NCI-H2227 treated with DMSO at 0.1 percent for 48 hours (cell line): ENCODE results near the gene MACF1.

Experiments
- DNase-seq: peaks from one replicate; lab custom pipeline; 2025; lab: John Stamatoyannopoulos, UW

Gene MACF1

GRCh38 chr1:39396671-39397070 is 192.2 kb downstream of the MACF1 start:
- DNase-seq: no peak

GRCh38 chr1:39397487-39397886 is 193.0 kb downstream of the MACF1 start:
- DNase-seq: no peak

GRCh38 chr1:39398278-39399021 is 194.0 kb downstream of the MACF1 start:
- DNase-seq: peak; percentile 24

GRCh38 chr1:39401106-39401505 is 196.6 kb downstream of the MACF1 start:
- no peak for DNase-seq

- DNase-seq: no peak
Measured at GRCh38 chr1:39404876-39405275, 200.4 kb downstream of the MACF1 start.

GRCh38 chr1:39405358-39405757 is 200.9 kb downstream of the MACF1 start:
- no peak for DNase-seq

GRCh38 chr1:39406533-39407450 is 202.3 kb downstream of the MACF1 start:
- DNase-seq: no peak

- DNase-seq: no peak
Measured at GRCh38 chr1:39407510-39407895, 203.0 kb downstream of the MACF1 start.

- DNase-seq: no peak
Measured at GRCh38 chr1:39407896-39408640, 203.6 kb downstream of the MACF1 start.

- peak; percentile 98 for DNase-seq
Measured at GRCh38 chr1:39408641-39409054, 204.2 kb downstream of the MACF1 start.

GRCh38 chr1:39409055-39409816 is 204.7 kb downstream of the MACF1 start:
- no peak for DNase-seq

- DNase-seq: no peak
Measured at GRCh38 chr1:39410915-39411436, 206.5 kb downstream of the MACF1 start.

- no peak for DNase-seq
Measured at GRCh38 chr1:39411526-39412478, 207.3 kb downstream of the MACF1 start.

GRCh38 chr1:39412892-39413291 is 208.4 kb downstream of the MACF1 start:
- DNase-seq: no peak

GRCh38 chr1:39413902-39414528 is 209.5 kb downstream of the MACF1 start:
- DNase-seq: no peak

GRCh38 chr1:39415553-39415952 is 211.1 kb downstream of the MACF1 start:
- DNase-seq: no peak

GRCh38 chr1:39416609-39417008 is 212.1 kb downstream of the MACF1 start:
- no peak for DNase-seq

GRCh38 chr1:39418236-39418635 is 213.7 kb downstream of the MACF1 start:
- no peak for DNase-seq

GRCh38 chr1:39420493-39420892 is 216.0 kb downstream of the MACF1 start:
- DNase-seq: no peak

- DNase-seq: peak; percentile 79
Measured at GRCh38 chr1:39422614-39423013, 218.1 kb downstream of the MACF1 start.
